ENCODE results near the gene INAFM2.

- TF ChIP-seq CTCF (IDR thresholded peaks at IDR 0.05; ENCODE audit: low read length) (peak; percentile 100), EZH2 (IDR thresholded peaks at IDR 0.05; ENCODE audit: borderline replicate concordance, low read length) (no peak)
Measured at GRCh38 chr15:40274350-40275274, 48.9 kb upstream of the INAFM2 start.

All from OCI-LY1 (cell line).